Osteoblast (primary cell): Measurements from ENCODE around the gene PTPRD. TPM values are rescaled to one million over a fixed set of nuclear protein-coding genes. Genes with fewer than 3 reads are reported as not detected.

Experiments used
- DNase-seq: peaks from one replicate; pipeline ENCODE4 v3.0.0; 2011; ENCODE audit warnings: low spot score, mixed read lengths; ENCODE audit not compliant: insufficient read length; ENCODE audit errors: missing footprints
- H2AFZ ChIP-seq: 2 replicates; pipeline ENCODE4 v1.6.0; 2011; ENCODE audit warnings: mild to moderate bottlenecking, low read length
- H3K27ac ChIP-seq: 2 replicates; pipeline ENCODE4 v1.5.1; 2011; ENCODE audit warnings: mild to moderate bottlenecking, low read depth, low read length, moderate library complexity
- H3K27me3 ChIP-seq: 2 replicates; pipeline ENCODE4 v1.6.0; 2012; ENCODE audit warnings: mild to moderate bottlenecking, control low read depth, inconsistent platforms, low read length, moderate library complexity; ENCODE audit not compliant: insufficient read depth
- H3K36me3 ChIP-seq: 2 replicates; pipeline ENCODE4 v1.5.1; 2011; ENCODE audit warnings: mild to moderate bottlenecking, low read length, control low read depth, moderate library complexity; ENCODE audit not compliant: insufficient read depth
- H3K4me1 ChIP-seq: 2 replicates; pipeline ENCODE4 v1.5.1; 2011; ENCODE audit warnings: mild to moderate bottlenecking, low read length, control low read depth, moderate library complexity; ENCODE audit not compliant: insufficient read depth
- H3K4me2 ChIP-seq: 2 replicates; pipeline ENCODE4 v1.6.0; 2011; ENCODE audit warnings: mild to moderate bottlenecking, low read length; ENCODE audit not compliant: insufficient read depth
- H3K4me3 ChIP-seq: fragments of 200-600 bp; sonication (generic); 3 replicates; pipeline ENCODE4 v1.5.1; 2012; ENCODE audit warnings: mild to moderate bottlenecking, low read length, inconsistent platforms; ENCODE audit not compliant: insufficient read depth
- H3K79me2 ChIP-seq: 2 replicates; pipeline ENCODE4 v1.6.0; 2012; ENCODE audit warnings: mild to moderate bottlenecking, low read length, control low read depth, inconsistent platforms; ENCODE audit not compliant: insufficient read depth
- H3K9me3 ChIP-seq: 2 replicates; pipeline ENCODE4 v1.5.1; 2011; ENCODE audit warnings: low read depth, low read length, control low read depth
- H4K20me1 ChIP-seq: 2 replicates; pipeline ENCODE4 v1.6.0; 2012; ENCODE audit warnings: mild to moderate bottlenecking, low read length, control low read depth; ENCODE audit not compliant: insufficient read depth
- total RNA-seq: library from RNA; depleted of rRNA; stranded (reverse); fragments of >200 nt; gene quantifications from 2 replicates; pipeline ENCODE4 v1.2.3, GENCODE V29; 2012
- TF ChIP-seq, protein P1 (sequence below): IDR thresholded peaks from 2 replicates; pipeline ENCODE4 v1.5.1; 2011; ENCODE audit warnings: mild to moderate bottlenecking, low read depth, low read length, moderate library complexity; ENCODE audit errors: extremely low read depth

Gene PTPRD
- total RNA-seq, 1 donor: 23.9 TPM

DNA sequence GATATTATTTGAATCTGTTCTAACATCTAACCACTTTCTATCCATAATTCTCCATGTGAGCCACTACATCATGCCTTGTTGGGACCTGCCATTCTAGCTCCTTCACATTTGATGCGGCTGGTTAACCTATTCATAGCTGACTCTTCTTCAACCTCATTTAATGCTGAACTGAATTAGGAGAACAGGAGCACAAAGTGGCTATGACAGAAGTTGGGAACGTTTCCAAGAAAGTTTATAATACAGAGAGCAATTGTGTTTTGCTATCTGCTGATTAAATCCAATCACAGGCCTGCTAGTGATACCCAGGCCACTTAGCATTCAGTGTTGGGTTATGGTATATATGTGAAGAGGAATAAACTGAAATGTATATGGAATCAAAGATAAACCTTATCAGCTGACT, 440.3 kb downstream of the PTPRD start:
- no peaks in the 10 kb centered on the region for H4K20me1 ChIP-seq
- no peak overlapping the region for H2AFZ ChIP-seq
- H3K27ac ChIP-seq: no peak overlapping the region
- H3K4me2 ChIP-seq: no peak overlapping the region
- no peaks in the 10 kb centered on the region for H3K79me2 ChIP-seq
- no peaks in the 10 kb centered on the region for H3K36me3 ChIP-seq
- H3K9me3 ChIP-seq: no peaks in the 10 kb centered on the region
- DNase-seq: peak; percentile 13
- TF ChIP-seq, protein P1, sequence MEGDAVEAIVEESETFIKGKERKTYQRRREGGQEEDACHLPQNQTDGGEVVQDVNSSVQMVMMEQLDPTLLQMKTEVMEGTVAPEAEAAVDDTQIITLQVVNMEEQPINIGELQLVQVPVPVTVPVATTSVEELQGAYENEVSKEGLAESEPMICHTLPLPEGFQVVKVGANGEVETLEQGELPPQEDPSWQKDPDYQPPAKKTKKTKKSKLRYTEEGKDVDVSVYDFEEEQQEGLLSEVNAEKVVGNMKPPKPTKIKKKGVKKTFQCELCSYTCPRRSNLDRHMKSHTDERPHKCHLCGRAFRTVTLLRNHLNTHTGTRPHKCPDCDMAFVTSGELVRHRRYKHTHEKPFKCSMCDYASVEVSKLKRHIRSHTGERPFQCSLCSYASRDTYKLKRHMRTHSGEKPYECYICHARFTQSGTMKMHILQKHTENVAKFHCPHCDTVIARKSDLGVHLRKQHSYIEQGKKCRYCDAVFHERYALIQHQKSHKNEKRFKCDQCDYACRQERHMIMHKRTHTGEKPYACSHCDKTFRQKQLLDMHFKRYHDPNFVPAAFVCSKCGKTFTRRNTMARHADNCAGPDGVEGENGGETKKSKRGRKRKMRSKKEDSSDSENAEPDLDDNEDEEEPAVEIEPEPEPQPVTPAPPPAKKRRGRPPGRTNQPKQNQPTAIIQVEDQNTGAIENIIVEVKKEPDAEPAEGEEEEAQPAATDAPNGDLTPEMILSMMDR: no peak
- no peak overlapping the region for H3K4me3 ChIP-seq
- no peaks in the 10 kb centered on the region for H3K4me1 ChIP-seq
- H3K27me3 ChIP-seq: no peaks in the 10 kb centered on the region

- Histone ChIP-seq H4K20me1 (no peaks in the 10 kb centered on the region), H2AFZ (no peak overlapping the region), H3K27me3 (no peaks in the 10 kb centered on the region), H3K36me3 (no peaks in the 10 kb centered on the region), H3K9me3 (no peaks in the 10 kb centered on the region), H3K4me2 (no peak overlapping the region), H3K4me3 (no peak overlapping the region), H3K27ac (no peak overlapping the region), H3K4me1 (no peaks in the 10 kb centered on the region), H3K79me2 (no peaks in the 10 kb centered on the region)
- TF ChIP-seq, protein P1: no peak
- DNase-seq: no peak
Observed at GRCh38 chr9:10168241-10168640, 444.6 kb downstream of the PTPRD start.

- no peaks in the 10 kb centered on the region for H3K36me3 ChIP-seq
- H2AFZ ChIP-seq: no peak overlapping the region
- no peaks in the 10 kb centered on the region for H3K27me3 ChIP-seq
- H3K9me3 ChIP-seq: peaks cover 2% of the 10 kb centered on the region
- no peak overlapping the region for H3K27ac ChIP-seq
- no peak overlapping the region for H3K4me3 ChIP-seq
- no peaks in the 10 kb centered on the region for H4K20me1 ChIP-seq
- H3K4me2 ChIP-seq: no peak overlapping the region
- TF ChIP-seq, protein P1: no peak
- no peaks in the 10 kb centered on the region for H3K4me1 ChIP-seq
- no peak for DNase-seq
- no peaks in the 10 kb centered on the region for H3K79me2 ChIP-seq
Observed at GRCh38 chr9:10148796-10149195, 464.0 kb downstream of the PTPRD start.

DNA sequence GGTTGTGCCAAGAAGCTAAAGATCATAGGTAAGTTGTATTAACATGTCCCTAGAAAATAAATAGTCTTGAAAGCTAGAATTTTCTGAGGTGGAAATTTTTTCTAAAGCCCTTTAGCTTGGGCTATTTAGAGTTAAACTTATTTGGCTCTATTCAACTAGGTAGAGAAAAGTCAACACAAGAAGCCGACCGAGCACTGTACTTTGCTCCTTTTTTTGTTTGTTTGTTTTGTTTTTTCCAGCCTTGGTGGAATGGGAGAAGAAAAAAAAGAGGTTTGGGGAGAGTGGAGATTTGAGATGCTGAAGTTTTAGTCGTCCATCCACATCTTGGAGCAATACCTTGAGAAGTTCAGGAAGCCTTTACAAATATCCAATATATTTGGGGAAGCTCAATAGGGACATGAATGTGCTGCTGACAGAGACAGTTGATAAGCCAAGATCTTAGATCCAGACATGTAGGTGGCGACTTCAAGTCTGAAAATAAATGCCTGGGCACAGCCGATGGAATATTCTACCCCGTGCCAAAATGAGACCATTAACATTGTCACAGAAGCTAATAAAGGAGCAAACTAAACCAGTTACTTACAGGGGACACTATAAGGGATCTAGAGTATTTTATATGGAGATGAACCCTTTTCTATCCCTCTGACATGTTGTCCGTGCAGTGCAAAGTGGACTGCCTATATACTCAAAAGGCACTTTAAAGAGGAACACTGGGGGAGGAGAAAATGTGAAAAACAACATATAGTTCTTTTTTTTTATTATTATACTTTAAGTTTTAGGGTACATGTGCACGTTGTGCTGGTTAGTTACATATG, 466.1 kb downstream of the PTPRD start:
- Histone ChIP-seq H3K4me1 (no peaks in the 10 kb centered on the region), H3K79me2 (no peaks in the 10 kb centered on the region), H4K20me1 (no peaks in the 10 kb centered on the region), H3K4me3 (no peak overlapping the region), H3K36me3 (no peaks in the 10 kb centered on the region), H3K27me3 (no peaks in the 10 kb centered on the region), H3K4me2 (no peak overlapping the region), H3K27ac (no peak overlapping the region), H2AFZ (no peak overlapping the region), H3K9me3 (peaks cover 2% of the 10 kb centered on the region)
- TF ChIP-seq, protein P1: no peak
- DNase-seq: no peak
